ENCODE data around the gene SMIM44. TPM values are rescaled to one million over a fixed set of nuclear protein-coding genes. Genes with fewer than 3 reads are reported as not detected.

The SMIM44 gene
- total RNA-seq, 1 experiment from 2014 or later: not detected

GRCh38 chr19:3500429-3501101 lies 17.3 kb upstream of the SMIM44 start, which contains the start of gene DOHH:
DOHH (minus strand) TSS chr19:3500674; CDS start chr19:3496814, 3,860 bp downstream.
- BruUV-seq (replicated peaks): no TSS peak
- POLR2A ChIA-PET: interaction anchor here (0.6 kb wide), 2 partner anchors 221 to 233 kb away, joined by 3 to 6 read pairs; no protein-coding TSS in a partner anchor

More at GRCh38 chr19:3500429-3501101, 17.3 kb upstream of the SMIM44 start, which contains the start of gene DOHH:
- DNase-seq (ENCODE audit: low read depth, low spot score) (peak; percentile 95), ATAC-seq (peak; percentile 96)
- in situ Hi-C loops (cut with HindIII; ENCODE audit: low pct_unique_long_range_greater_than_20kb, low sequenced_read_pairs) (no loop called here), intact Hi-C loops (cut with micrococcal nuclease; ENCODE audit: unreplicated experiment) (no loop called here)
- Histone ChIP-seq H3K4me3 (ENCODE audit: low read depth in 2 of 2, low read length in 2 of 2) (peak within 1 kb of the TSS; percentile 94 to 95), H3K4me1 (ENCODE audit: control insufficient read depth, insufficient read depth, low read length) (no peaks in the 10 kb centered on the region), H3K9me3 (ENCODE audit: control insufficient read depth, insufficient read depth, low read depth, low read length) (no peaks in the 10 kb centered on the region), H3K27me3 (ENCODE audit: control insufficient read depth, insufficient read depth, low read length) (no peaks in the 10 kb centered on the region), H3K36me3 (ENCODE audit: control insufficient read depth, insufficient read depth, low read length) (no peaks in the 10 kb centered on the region), H3K27ac (ENCODE audit: low read length) (peak within 1 kb of the TSS; percentile 97)
- TF ChIP-seq POLR2AphosphoS5 (IDR thresholded peaks at IDR 0.05; ENCODE audit: low read depth, low read length): peak; percentile 74
- 0 out of 2 replicates have a peak, but pooled peaks have one; percentile 59 for TF ChIP-seq SIN3A (IDR thresholded peaks at IDR 0.05; ENCODE audit: borderline replicate concordance, insufficient read depth, low read depth, low read length)
- no peak for TF ChIP-seq CTCF (IDR thresholded peaks at IDR 0.05)
- TF ChIP-seq TCF7L2 (IDR thresholded peaks at IDR 0.05; ENCODE audit: low read depth, low read length): peak; percentile 38; the same call in 1 of the 2 replicates
- no peak for TF ChIP-seq REST (IDR thresholded peaks at IDR 0.05; ENCODE audit: insufficient read depth in 1 of 2, low read depth in 2 of 2, low read length in 1 of 2)
- CTCF ChIA-PET: no interaction called here

Data from Panc1 (cell line).